Erythroblast (primary cell): ENCODE results near the gene LRPPRC.

Source experiments
- GATA1 ChIP-seq: IDR thresholded peaks from 2 replicates; pipeline ENCODE4 v1.6.1; 2011; ENCODE audit warnings: low read depth, mild to moderate bottlenecking, control low read depth, low read length, moderate library complexity
- POLR2A ChIP-seq: IDR thresholded peaks from 2 replicates; pipeline ENCODE4 v1.6.1; 2011; ENCODE audit warnings: mild to moderate bottlenecking, low read length

DNA sequence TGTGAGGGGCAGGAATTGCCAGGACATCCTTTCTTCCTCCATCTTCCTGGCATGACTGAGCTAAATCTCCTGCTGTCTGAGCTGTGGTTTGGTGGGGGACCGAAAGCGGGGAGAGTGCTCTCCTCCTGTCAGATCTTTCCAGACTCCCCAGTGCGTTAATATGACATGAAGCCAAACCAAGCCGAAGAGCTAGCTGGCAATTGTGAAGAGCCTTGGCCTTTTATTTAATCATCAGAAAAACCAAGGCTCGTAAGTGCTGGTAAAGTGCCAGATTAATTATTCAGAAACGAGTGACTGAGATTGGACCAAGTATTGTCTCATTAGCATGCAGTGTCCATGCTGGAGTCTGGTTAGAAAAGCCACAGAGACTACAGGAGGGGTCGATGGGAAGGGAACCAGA is 14.5 kb upstream of the LRPPRC start:
- TF ChIP-seq POLR2A (no peak), GATA1 (no peak)
